Esophagus squamous epithelium (tissue), 4 donors: ENCODE measurements around the gene AVL9.
"Not testable (repeated sequence)": the region's sequence is repeated elsewhere in the genome, so short reads cannot be mapped to it uniquely, and the experiment has no call there.

Experiments
- POLR2A ChIP-seq, 4 donors: fragments of 450-650 bp; IDR thresholded peaks; one replicate each; pipeline ENCODE4 v1.6.1; 2017; ENCODE audit warnings: antibody characterized with exemption in 4 of 4, mild to moderate bottlenecking in 4 of 4, moderate library complexity in 3 of 4
- TF ChIP-seq, protein P1 (sequence below), 6 experiments: fragments of 450-650 bp in 4 of 6; fragments of 200-600 bp in 2 of 6; sonication (generic) in 2 of 6; IDR thresholded peaks; one replicate each; pipeline ENCODE4 v1.5.1; 2016 to 2019; ENCODE audit warnings: antibody characterized with exemption in 6 of 6, mild to moderate bottlenecking in 4 of 6, moderate library complexity in 4 of 6

GRCh38 chr7:32637611-32638010 is 142.3 kb downstream of the AVL9 start:
- TF ChIP-seq POLR2A (IDR thresholded peaks at IDR 0.05): not testable (repeated sequence)
- TF ChIP-seq, protein P1, sequence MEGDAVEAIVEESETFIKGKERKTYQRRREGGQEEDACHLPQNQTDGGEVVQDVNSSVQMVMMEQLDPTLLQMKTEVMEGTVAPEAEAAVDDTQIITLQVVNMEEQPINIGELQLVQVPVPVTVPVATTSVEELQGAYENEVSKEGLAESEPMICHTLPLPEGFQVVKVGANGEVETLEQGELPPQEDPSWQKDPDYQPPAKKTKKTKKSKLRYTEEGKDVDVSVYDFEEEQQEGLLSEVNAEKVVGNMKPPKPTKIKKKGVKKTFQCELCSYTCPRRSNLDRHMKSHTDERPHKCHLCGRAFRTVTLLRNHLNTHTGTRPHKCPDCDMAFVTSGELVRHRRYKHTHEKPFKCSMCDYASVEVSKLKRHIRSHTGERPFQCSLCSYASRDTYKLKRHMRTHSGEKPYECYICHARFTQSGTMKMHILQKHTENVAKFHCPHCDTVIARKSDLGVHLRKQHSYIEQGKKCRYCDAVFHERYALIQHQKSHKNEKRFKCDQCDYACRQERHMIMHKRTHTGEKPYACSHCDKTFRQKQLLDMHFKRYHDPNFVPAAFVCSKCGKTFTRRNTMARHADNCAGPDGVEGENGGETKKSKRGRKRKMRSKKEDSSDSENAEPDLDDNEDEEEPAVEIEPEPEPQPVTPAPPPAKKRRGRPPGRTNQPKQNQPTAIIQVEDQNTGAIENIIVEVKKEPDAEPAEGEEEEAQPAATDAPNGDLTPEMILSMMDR (IDR thresholded peaks at IDR 0.05): not testable (repeated sequence)
